ENCODE results near the gene CD2.

CD2 gene

DNA sequence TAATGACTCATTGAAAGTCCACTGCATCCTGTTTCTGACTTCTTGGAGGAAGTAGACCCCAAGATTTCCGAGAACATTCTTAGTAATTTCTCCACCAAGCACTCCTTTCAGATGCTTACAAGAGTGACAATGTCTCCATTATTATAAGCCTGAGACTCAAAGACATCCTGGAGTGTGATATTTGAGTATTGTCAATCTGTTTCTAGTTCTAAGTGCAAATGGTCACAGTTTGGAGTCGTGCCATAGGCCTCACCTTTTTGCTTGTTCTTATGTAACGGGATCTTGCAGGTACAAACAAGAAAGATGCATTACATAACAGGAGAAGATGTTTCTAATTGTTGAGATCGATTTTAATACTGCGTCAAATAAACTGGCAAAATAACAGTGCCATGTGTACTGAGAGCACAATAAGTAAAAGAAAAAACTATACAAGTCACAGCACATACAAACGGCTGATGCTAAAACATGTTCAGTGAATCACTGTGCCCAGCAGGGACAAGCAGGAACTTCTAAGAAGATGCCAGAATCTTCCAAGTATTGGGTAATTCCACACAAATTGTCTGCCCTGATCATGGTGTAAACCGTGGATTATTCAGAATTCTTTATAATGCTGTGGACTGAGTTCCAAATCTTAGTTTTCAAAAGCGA, 54.1 kb downstream of the CD2 start:
- Histone ChIP-seq H2BK15ac (ENCODE audit: low read length) (no peak overlapping the region), H3K36me3 (replicated peaks in 1 of 2; ENCODE audit: control insufficient read depth in 2 of 2, insufficient read depth in 2 of 2, low read length in 2 of 2) (no peaks in the 10 kb centered on the region), H2BK12ac (ENCODE audit: low read length) (no peak overlapping the region), H3K23ac (ENCODE audit: low read depth, low read length, poor library complexity) (no peak overlapping the region), H2BK120ac (ENCODE audit: low read depth, low read length) (no peak overlapping the region), H4K8ac (ENCODE audit: low read depth, low read length) (no peak overlapping the region), H3K9me3 (replicated peaks in 1 of 2; ENCODE audit: control insufficient read depth in 2 of 2, insufficient read depth in 1 of 2, low read depth in 1 of 2, low read length in 2 of 2) (peaks cover 0 to 12% of the 10 kb centered on the region in 2 donors), H3K27me3 (ENCODE audit: control insufficient read depth in 3 of 3, insufficient read depth in 3 of 3, low read depth in 1 of 3, low read length in 3 of 3) (no peaks in the 10 kb centered on the region), H2BK5ac (ENCODE audit: low read length) (no peak overlapping the region), H3K4ac (ENCODE audit: low read length) (no peak overlapping the region), H3K9ac (ENCODE audit: low read depth, low read length, poor library complexity) (no peak overlapping the region), H3K4me1 (ENCODE audit: control insufficient read depth in 2 of 2, insufficient read depth in 1 of 2, low read depth in 1 of 2, low read length in 2 of 2) (peaks cover 0 to 15% of the 10 kb centered on the region in 2 donors), H3K27ac (replicated peaks; ENCODE audit: low read length) (no peak overlapping the region), H3K18ac (ENCODE audit: low read length) (no peak overlapping the region), H3K14ac (ENCODE audit: low read length) (no peak overlapping the region), H3K4me3 (ENCODE audit: low read length in 2 of 2) (no peak overlapping the region), H3K79me1 (ENCODE audit: low read depth, low read length) (no peaks in the 10 kb centered on the region), H2AFZ (ENCODE audit: low read length) (no peak overlapping the region), H2AK5ac (ENCODE audit: low read depth, low read length) (no peak overlapping the region), H3K4me2 (ENCODE audit: insufficient read depth, low read length, poor library complexity, severe bottlenecking) (no peak overlapping the region), H4K91ac (ENCODE audit: low read depth, low read length, poor library complexity) (no peak overlapping the region)
- WGBS, 2 donors (ENCODE audit: extremely low coverage in 2 of 2, insufficient read length in 2 of 2, insufficient replicate concordance in 1 of 2): no CpG with 5 or more reads among the region's 8 CpGs
- no peak for DNase-seq (ENCODE audit: low spot score)

DNA sequence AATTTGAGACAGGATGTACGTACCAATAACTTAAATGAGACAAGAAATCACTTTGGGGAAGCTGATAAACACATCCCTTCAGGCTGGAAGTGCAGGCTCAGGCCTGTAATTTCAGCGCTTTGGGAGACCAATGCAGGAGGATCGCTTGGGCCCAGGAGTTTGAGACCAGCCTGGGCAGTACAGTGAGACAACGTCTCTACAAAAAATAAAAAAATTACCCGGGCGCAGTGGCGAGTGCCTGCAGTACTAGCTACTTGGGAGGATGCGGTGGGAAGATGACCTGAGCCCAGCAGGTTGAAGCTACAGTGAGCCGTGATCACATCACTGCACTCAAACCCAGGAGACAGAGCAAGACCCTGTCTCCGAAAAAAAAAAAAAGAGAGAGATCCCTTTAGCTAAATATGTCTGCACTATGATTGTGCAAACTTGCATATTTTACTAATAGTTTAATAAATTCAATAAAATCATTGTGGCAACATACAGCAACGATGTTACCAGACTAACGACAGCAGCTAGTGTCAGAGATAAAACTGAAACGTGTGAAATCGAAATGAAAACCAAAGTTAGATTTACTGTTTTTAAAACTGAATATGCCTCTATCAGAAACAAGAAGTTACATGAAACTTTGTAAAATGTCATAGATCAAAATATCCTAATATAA, 54.7 kb downstream of the CD2 start:
- Histone ChIP-seq H2AFZ (ENCODE audit: low read length) (no peak overlapping the region), H3K79me1 (ENCODE audit: low read depth, low read length) (no peaks in the 10 kb centered on the region), H3K18ac (ENCODE audit: low read length) (no peak overlapping the region), H3K36me3 (replicated peaks in 1 of 2; ENCODE audit: control insufficient read depth in 2 of 2, insufficient read depth in 2 of 2, low read length in 2 of 2) (no peaks in the 10 kb centered on the region), H2BK15ac (ENCODE audit: low read length) (no peak overlapping the region), H2AK5ac (ENCODE audit: low read depth, low read length) (no peak overlapping the region), H3K4me3 (ENCODE audit: low read length in 2 of 2) (no peak overlapping the region), H3K23ac (ENCODE audit: low read depth, low read length, poor library complexity) (no peak overlapping the region), H2BK5ac (ENCODE audit: low read length) (no peak overlapping the region), H2BK12ac (ENCODE audit: low read length) (no peak overlapping the region), H3K4me1 (ENCODE audit: control insufficient read depth in 2 of 2, insufficient read depth in 1 of 2, low read depth in 1 of 2, low read length in 2 of 2) (peaks cover 0 to 15% of the 10 kb centered on the region in 2 donors), H4K8ac (ENCODE audit: low read depth, low read length) (no peak overlapping the region), H3K4me2 (ENCODE audit: insufficient read depth, low read length, poor library complexity, severe bottlenecking) (no peak overlapping the region), H3K4ac (ENCODE audit: low read length) (no peak overlapping the region), H3K14ac (ENCODE audit: low read length) (no peak overlapping the region), H4K91ac (ENCODE audit: low read depth, low read length, poor library complexity) (no peak overlapping the region), H3K9ac (ENCODE audit: low read depth, low read length, poor library complexity) (no peak overlapping the region), H3K9me3 (replicated peaks in 1 of 2; ENCODE audit: control insufficient read depth in 2 of 2, insufficient read depth in 1 of 2, low read depth in 1 of 2, low read length in 2 of 2) (peaks cover 0 to 12% of the 10 kb centered on the region in 2 donors), H2BK120ac (ENCODE audit: low read depth, low read length) (no peak overlapping the region), H3K27ac (replicated peaks; ENCODE audit: low read length) (no peak overlapping the region), H3K27me3 (ENCODE audit: control insufficient read depth in 3 of 3, insufficient read depth in 3 of 3, low read depth in 1 of 3, low read length in 3 of 3) (no peaks in the 10 kb centered on the region)
- DNase-seq (ENCODE audit: low spot score): no peak
- WGBS, 2 donors (ENCODE audit: extremely low coverage in 2 of 2, insufficient read length in 2 of 2, insufficient replicate concordance in 1 of 2): no CpG with 5 or more reads among the region's 14 CpGs

DNA sequence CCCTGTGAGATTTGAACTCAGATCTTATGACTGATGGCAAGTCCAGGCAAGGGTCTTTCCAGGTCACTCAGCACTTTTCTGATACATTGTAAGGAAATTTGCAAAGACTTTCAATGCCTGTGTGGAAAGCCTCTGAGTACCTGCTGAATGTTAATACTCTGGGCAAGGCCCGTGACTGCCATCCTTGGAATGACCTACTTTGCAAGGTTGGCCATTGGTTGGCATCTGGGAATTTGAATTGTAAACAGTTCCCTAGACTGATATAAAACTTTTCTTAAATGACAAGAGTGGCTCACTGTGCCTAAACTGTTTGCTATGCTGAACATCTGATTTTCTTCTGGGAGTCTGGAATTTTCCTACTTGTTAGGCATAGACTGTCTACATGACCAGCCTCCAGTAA, 57.1 kb downstream of the CD2 start:
- DNase-seq (ENCODE audit: low spot score): no peak
- Histone ChIP-seq H2AK5ac (ENCODE audit: low read depth, low read length) (no peak overlapping the region), H3K14ac (ENCODE audit: low read length) (no peak overlapping the region), H2BK5ac (ENCODE audit: low read length) (no peak overlapping the region), H3K27ac (replicated peaks; ENCODE audit: low read length) (no peak overlapping the region), H2BK15ac (ENCODE audit: low read length) (no peak overlapping the region), H4K8ac (ENCODE audit: low read depth, low read length) (no peak overlapping the region), H2BK12ac (ENCODE audit: low read length) (no peak overlapping the region), H3K27me3 (ENCODE audit: control insufficient read depth in 3 of 3, insufficient read depth in 3 of 3, low read depth in 1 of 3, low read length in 3 of 3) (no peaks in the 10 kb centered on the region), H3K4me3 (ENCODE audit: low read length in 2 of 2) (no peak overlapping the region), H3K79me1 (ENCODE audit: low read depth, low read length) (no peaks in the 10 kb centered on the region), H2AFZ (ENCODE audit: low read length) (no peak overlapping the region), H3K4me1 (ENCODE audit: control insufficient read depth in 2 of 2, insufficient read depth in 1 of 2, low read depth in 1 of 2, low read length in 2 of 2) (peaks cover 0 to 15% of the 10 kb centered on the region in 2 donors), H2BK120ac (ENCODE audit: low read depth, low read length) (no peak overlapping the region), H3K23ac (ENCODE audit: low read depth, low read length, poor library complexity) (no peak overlapping the region), H3K4ac (ENCODE audit: low read length) (no peak overlapping the region), H3K9ac (ENCODE audit: low read depth, low read length, poor library complexity) (no peak overlapping the region), H3K9me3 (replicated peaks in 1 of 2; ENCODE audit: control insufficient read depth in 2 of 2, insufficient read depth in 1 of 2, low read depth in 1 of 2, low read length in 2 of 2) (peaks cover 0 to 12% of the 10 kb centered on the region in 2 donors), H3K4me2 (ENCODE audit: insufficient read depth, low read length, poor library complexity, severe bottlenecking) (no peak overlapping the region), H3K36me3 (replicated peaks in 1 of 2; ENCODE audit: control insufficient read depth in 2 of 2, insufficient read depth in 2 of 2, low read length in 2 of 2) (no peaks in the 10 kb centered on the region), H4K91ac (ENCODE audit: low read depth, low read length, poor library complexity) (no peak overlapping the region), H3K18ac (ENCODE audit: low read length) (no peak overlapping the region)
- WGBS, 2 donors (ENCODE audit: extremely low coverage in 2 of 2, insufficient read length in 2 of 2, insufficient replicate concordance in 1 of 2): no CpG with 5 or more reads among the region's 1 CpG

DNA sequence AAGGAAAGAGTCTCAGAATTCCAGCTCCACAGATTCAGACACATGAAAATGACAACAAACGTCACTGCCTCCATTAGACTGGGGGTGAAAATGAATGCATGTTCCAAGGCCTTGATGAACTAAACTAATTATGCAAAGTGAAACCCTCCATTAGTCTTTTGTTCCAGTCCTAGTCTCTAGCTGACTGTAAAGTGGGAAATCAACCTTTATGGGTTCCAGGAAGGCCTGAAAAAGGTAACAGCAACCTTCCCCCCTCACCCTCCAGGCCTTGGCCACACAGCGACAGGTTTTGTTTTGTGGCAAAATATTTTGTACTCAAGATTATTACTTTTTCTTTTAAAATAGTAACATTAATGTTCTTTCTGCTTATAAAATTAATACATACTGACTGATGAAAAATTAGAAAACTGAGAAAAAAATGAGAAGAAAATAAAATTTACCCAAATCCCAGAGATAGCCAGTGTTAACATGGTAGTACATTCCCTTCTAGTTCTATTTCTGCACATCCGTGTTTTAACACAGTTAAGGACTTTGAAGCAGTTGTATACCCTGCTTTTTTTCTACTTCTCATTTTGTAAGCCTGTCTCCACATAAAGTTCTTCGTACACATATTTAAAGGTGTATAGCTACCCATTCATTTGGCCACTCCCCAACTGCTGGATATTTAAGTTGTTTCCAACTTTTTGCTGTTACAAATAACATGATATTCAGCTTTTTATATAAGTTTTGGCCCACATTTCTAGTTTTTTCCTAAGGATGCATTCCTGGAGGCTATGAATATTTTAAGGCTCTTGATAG, 60.9 kb downstream of the CD2 start:
- peaks cover 0 to 1% of the 10 kb centered on the region in 2 donors for H3K4me1 ChIP-seq (ENCODE audit: control insufficient read depth in 2 of 2, insufficient read depth in 1 of 2, low read depth in 1 of 2, low read length in 2 of 2)
- H3K18ac ChIP-seq (ENCODE audit: low read length): no peak overlapping the region
- no peaks in the 10 kb centered on the region for H3K27me3 ChIP-seq (ENCODE audit: control insufficient read depth in 3 of 3, insufficient read depth in 3 of 3, low read depth in 1 of 3, low read length in 3 of 3)
- H3K79me1 ChIP-seq (ENCODE audit: low read depth, low read length): no peaks in the 10 kb centered on the region
- no peak overlapping the region for H3K14ac ChIP-seq (ENCODE audit: low read length)
- no peak overlapping the region for H3K4me3 ChIP-seq (ENCODE audit: low read length in 2 of 2)
- no peak overlapping the region for H2AK5ac ChIP-seq (ENCODE audit: low read depth, low read length)
- peaks cover 0 to 12% of the 10 kb centered on the region in 2 donors for H3K9me3 ChIP-seq (replicated peaks in 1 of 2; ENCODE audit: control insufficient read depth in 2 of 2, insufficient read depth in 1 of 2, low read depth in 1 of 2, low read length in 2 of 2)
- no peak overlapping the region for H3K27ac ChIP-seq (replicated peaks; ENCODE audit: low read length)
- H2BK15ac ChIP-seq (ENCODE audit: low read length): no peak overlapping the region
- H3K23ac ChIP-seq (ENCODE audit: low read depth, low read length, poor library complexity): no peak overlapping the region
- no peaks in the 10 kb centered on the region for H3K36me3 ChIP-seq (replicated peaks in 1 of 2; ENCODE audit: control insufficient read depth in 2 of 2, insufficient read depth in 2 of 2, low read length in 2 of 2)
- H3K4ac ChIP-seq (ENCODE audit: low read length): no peak overlapping the region
- no peak overlapping the region for H2AFZ ChIP-seq (ENCODE audit: low read length)
- WGBS, 2 donors (ENCODE audit: extremely low coverage in 2 of 2, insufficient read length in 2 of 2, insufficient replicate concordance in 1 of 2): no CpG with 5 or more reads among the region's 4 CpGs
- no peak overlapping the region for H3K9ac ChIP-seq (ENCODE audit: low read depth, low read length, poor library complexity)
- H2BK120ac ChIP-seq (ENCODE audit: low read depth, low read length): no peak overlapping the region
- no peak overlapping the region for H3K4me2 ChIP-seq (ENCODE audit: insufficient read depth, low read length, poor library complexity, severe bottlenecking)
- no peak overlapping the region for H2BK12ac ChIP-seq (ENCODE audit: low read length)
- no peak overlapping the region for H4K91ac ChIP-seq (ENCODE audit: low read depth, low read length, poor library complexity)
- no peak for DNase-seq (ENCODE audit: low spot score)
- H4K8ac ChIP-seq (ENCODE audit: low read depth, low read length): no peak overlapping the region
- no peak overlapping the region for H2BK5ac ChIP-seq (ENCODE audit: low read length)
